HepG2 (cell line): Measurements from ENCODE around the gene PRCD. TPM values are rescaled to one million over a fixed set of nuclear protein-coding genes. Genes with fewer than 3 reads are reported as not detected.

Experiments used
- ATF5 ChIP-seq: sonication (generic); formaldehyde crosslinking; IDR thresholded peaks from 2 replicates; pipeline ENCODE4 v1.4.0; 2020; ENCODE audit warnings: mild to moderate bottlenecking, low read depth, missing genetic modification reagents
- FOXJ3 ChIP-seq: sonication (generic); formaldehyde crosslinking; IDR thresholded peaks from 2 replicates; pipeline ENCODE4 v1.4.0; 2020; ENCODE audit warnings: missing genetic modification reagents, mild to moderate bottlenecking, borderline replicate concordance
- GFI1 ChIP-seq: sonication (generic); formaldehyde crosslinking; IDR thresholded peaks from 2 replicates; pipeline ENCODE4 v1.5.0; 2020; ENCODE audit warnings: missing genetic modification reagents, mild to moderate bottlenecking, borderline replicate concordance
- HOMEZ ChIP-seq: IDR thresholded peaks from 2 replicates; pipeline ENCODE4 v1.6.1; 2016; ENCODE audit warnings: low read depth
- HOXA9 ChIP-seq: sonication (generic); formaldehyde crosslinking; IDR thresholded peaks from 2 replicates; pipeline ENCODE4 v1.8.1; 2022; ENCODE audit warnings: missing genetic modification reagents, mild to moderate bottlenecking, moderate library complexity, borderline replicate concordance
- KDM5A ChIP-seq: fragments of 200-600 bp; sonication (generic); IDR thresholded peaks from 2 replicates; pipeline ENCODE4 v1.7.0; 2018; ENCODE audit warnings: antibody characterized with exemption, mild to moderate bottlenecking, low read length, borderline replicate concordance
- ONECUT2 ChIP-seq: sonication (generic); formaldehyde crosslinking; IDR thresholded peaks from 2 replicates; pipeline ENCODE4 v1.4.0; 2020; ENCODE audit warnings: missing genetic modification reagents
- PITX1 ChIP-seq: sonication (generic); formaldehyde crosslinking; IDR thresholded peaks from 2 replicates; pipeline ENCODE4 v1.5.1; 2020; ENCODE audit warnings: mild to moderate bottlenecking, missing genetic modification reagents
- SMAD9 ChIP-seq: sonication (generic); formaldehyde crosslinking; IDR thresholded peaks from 2 replicates; pipeline ENCODE4 v1.5.1; 2020; ENCODE audit warnings: mild to moderate bottlenecking, missing genetic modification reagents
- SMYD3 ChIP-seq: sonication (generic); formaldehyde crosslinking; IDR thresholded peaks from 2 replicates; pipeline ENCODE4 v1.8.1; 2023; ENCODE audit warnings: mild to moderate bottlenecking, missing genetic modification reagents
- SP140L ChIP-seq: sonication (generic); formaldehyde crosslinking; IDR thresholded peaks from 2 replicates; pipeline ENCODE4 v1.4.0; 2020; ENCODE audit warnings: missing genetic modification reagents, borderline replicate concordance
- SPEN ChIP-seq: sonication (generic); formaldehyde crosslinking; IDR thresholded peaks from 2 replicates; pipeline ENCODE4 v1.5.1; 2020; ENCODE audit warnings: low read depth, mild to moderate bottlenecking, missing genetic modification reagents
- TOE1 ChIP-seq: sonication (generic); formaldehyde crosslinking; IDR thresholded peaks from 2 replicates; pipeline ENCODE4 v1.4.0; 2020; ENCODE audit warnings: mild to moderate bottlenecking, missing genetic modification reagents
- YEATS2 ChIP-seq: sonication (generic); formaldehyde crosslinking; IDR thresholded peaks from 2 replicates; pipeline ENCODE4 v1.4.0; 2020; ENCODE audit warnings: missing genetic modification reagents, borderline replicate concordance
- YY1 ChIP-seq: IDR thresholded peaks from 2 replicates; pipeline ENCODE4 v1.6.1; 2011; ENCODE audit warnings: low read length, low read depth, moderate library complexity, mild to moderate bottlenecking; ENCODE audit not compliant: insufficient read depth, insufficient replicate concordance
- ZNF724P ChIP-seq: sonication (generic); formaldehyde crosslinking; IDR thresholded peaks from 2 replicates; pipeline ENCODE4 v1.8.0; 2022; ENCODE audit warnings: missing genetic modification reagents, borderline replicate concordance
- ZZZ3 ChIP-seq: sonication (generic); formaldehyde crosslinking; IDR thresholded peaks from 2 replicates; pipeline ENCODE4 v1.4.0; 2020; ENCODE audit warnings: missing genetic modification reagents, mild to moderate bottlenecking, borderline replicate concordance
- polyA plus RNA-seq, 8 experiments: library from polyadenylated mRNA; depleted of rRNA in 3 of 8; stranded (reverse) in 7 of 8; unstranded in 1 of 8; fragments of >200 nt; fragmentation: Illumina TruSeq in 4 of 8; extraction: Trizol in 4 of 8; gene quantifications; 2 replicates each; pipeline versions ENCODE4 v1.2.1 to v1.2.3, GENCODE V29; 2011 to 2016; ENCODE audit warnings: low read depth in 4 of 8, missing spikeins in 1 of 8, mixed read lengths in 1 of 8; ENCODE audit not compliant: insufficient read depth in 1 of 8
- total RNA-seq, 5 experiments: library from RNA; depleted of rRNA; stranded (reverse); fragments of >200 nt; fragmentation: Illumina TruSeq; extraction: Trizol; gene quantifications; 2 replicates each; pipeline ENCODE4 v1.2.3, GENCODE V29; 2016; ENCODE audit warnings: low read depth in 1 of 5
- TF ChIP-seq, protein P1 (sequence below): sonication (generic); formaldehyde crosslinking; IDR thresholded peaks from 2 replicates; pipeline ENCODE4 v1.4.0; 2020; ENCODE audit warnings: missing genetic modification reagents, borderline replicate concordance
- TF ChIP-seq, protein P2 (sequence below): sonication (generic); formaldehyde crosslinking; IDR thresholded peaks from 2 replicates; pipeline ENCODE4 v1.5.0; 2020; ENCODE audit warnings: missing genetic modification reagents
- TF ChIP-seq, protein P3 (sequence below): sonication (generic); formaldehyde crosslinking; IDR thresholded peaks from 2 replicates; pipeline ENCODE4 v1.5.1; 2020; ENCODE audit warnings: mild to moderate bottlenecking, moderate library complexity, missing genetic modification reagents

Gene PRCD
- total and polyA plus RNA-seq, 2 of the 13 experiments (the other 11 are each of a cell fraction or from before 2014, with no cell fraction given) = 0.51 TPM; not detected in 1

DNA sequence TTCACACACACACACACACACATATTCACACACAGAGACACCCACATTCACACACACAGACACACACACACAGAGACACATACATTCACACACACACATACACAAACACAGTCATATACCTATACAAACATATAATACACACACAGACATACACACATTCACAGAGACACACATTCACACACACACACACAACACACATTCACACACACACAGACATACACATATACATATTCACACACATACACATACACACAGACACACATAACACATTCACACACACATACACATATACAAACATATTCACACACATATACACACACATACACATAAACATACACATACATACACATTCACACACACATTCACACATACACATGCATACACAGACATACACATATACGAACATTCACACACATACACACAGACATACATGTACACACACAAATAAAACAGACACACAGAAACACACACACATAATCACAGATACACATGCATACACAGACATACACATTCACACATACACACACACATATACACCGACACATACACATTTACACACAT lies 7.9 kb downstream of the PRCD start (continued):
- no peak for TF ChIP-seq HOMEZ
- TF ChIP-seq, protein P1, sequence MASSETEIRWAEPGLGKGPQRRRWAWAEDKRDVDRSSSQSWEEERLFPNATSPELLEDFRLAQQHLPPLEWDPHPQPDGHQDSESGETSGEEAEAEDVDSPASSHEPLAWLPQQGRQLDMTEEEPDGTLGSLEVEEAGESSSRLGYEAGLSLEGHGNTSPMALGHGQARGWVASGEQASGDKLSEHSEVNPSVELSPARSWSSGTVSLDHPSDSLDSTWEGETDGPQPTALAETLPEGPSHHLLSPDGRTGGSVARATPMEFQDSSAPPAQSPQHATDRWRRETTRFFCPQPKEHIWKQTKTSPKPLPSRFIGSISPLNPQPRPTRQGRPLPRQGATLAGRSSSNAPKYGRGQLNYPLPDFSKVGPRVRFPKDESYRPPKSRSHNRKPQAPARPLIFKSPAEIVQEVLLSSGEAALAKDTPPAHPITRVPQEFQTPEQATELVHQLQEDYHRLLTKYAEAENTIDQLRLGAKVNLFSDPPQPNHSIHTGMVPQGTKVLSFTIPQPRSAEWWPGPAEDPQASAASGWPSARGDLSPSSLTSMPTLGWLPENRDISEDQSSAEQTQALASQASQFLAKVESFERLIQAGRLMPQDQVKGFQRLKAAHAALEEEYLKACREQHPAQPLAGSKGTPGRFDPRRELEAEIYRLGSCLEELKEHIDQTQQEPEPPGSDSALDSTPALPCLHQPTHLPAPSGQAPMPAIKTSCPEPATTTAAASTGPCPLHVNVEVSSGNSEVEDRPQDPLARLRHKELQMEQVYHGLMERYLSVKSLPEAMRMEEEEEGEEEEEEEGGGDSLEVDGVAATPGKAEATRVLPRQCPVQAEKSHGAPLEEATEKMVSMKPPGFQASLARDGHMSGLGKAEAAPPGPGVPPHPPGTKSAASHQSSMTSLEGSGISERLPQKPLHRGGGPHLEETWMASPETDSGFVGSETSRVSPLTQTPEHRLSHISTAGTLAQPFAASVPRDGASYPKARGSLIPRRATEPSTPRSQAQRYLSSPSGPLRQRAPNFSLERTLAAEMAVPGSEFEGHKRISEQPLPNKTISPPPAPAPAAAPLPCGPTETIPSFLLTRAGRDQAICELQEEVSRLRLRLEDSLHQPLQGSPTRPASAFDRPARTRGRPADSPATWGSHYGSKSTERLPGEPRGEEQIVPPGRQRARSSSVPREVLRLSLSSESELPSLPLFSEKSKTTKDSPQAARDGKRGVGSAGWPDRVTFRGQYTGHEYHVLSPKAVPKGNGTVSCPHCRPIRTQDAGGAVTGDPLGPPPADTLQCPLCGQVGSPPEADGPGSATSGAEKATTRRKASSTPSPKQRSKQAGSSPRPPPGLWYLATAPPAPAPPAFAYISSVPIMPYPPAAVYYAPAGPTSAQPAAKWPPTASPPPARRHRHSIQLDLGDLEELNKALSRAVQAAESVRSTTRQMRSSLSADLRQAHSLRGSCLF = no peak
- 0 out of 2 replicates have a peak, but pooled peaks have one; percentile 51 for TF ChIP-seq SPEN (CRISPR knock-in tag)
- TF ChIP-seq, protein P2, sequence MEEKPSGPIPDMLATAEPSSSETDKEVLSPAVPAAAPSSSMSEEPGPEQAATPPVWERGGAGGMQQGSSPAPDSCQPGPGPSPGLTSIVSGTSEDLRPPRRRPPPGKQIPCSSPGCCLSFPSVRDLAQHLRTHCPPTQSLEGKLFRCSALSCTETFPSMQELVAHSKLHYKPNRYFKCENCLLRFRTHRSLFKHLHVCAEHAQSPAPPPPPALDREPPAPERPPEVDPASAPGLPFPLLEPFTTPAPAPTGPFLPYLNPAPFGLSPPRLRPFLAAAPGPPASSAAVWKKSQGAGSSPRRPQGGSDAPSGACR (CRISPR knock-in tag) = no peak
- no peak for TF ChIP-seq TOE1 (CRISPR knock-in tag)
- no peak for TF ChIP-seq PITX1 (CRISPR knock-in tag)
- TF ChIP-seq ONECUT2 (CRISPR knock-in tag) = no peak
- peak; percentile 73; the same call in 1 of the 2 replicates for TF ChIP-seq HOXA9 (CRISPR knock-in tag)
- no peak for TF ChIP-seq FOXJ3 (CRISPR knock-in tag)
- TF ChIP-seq, protein P3, sequence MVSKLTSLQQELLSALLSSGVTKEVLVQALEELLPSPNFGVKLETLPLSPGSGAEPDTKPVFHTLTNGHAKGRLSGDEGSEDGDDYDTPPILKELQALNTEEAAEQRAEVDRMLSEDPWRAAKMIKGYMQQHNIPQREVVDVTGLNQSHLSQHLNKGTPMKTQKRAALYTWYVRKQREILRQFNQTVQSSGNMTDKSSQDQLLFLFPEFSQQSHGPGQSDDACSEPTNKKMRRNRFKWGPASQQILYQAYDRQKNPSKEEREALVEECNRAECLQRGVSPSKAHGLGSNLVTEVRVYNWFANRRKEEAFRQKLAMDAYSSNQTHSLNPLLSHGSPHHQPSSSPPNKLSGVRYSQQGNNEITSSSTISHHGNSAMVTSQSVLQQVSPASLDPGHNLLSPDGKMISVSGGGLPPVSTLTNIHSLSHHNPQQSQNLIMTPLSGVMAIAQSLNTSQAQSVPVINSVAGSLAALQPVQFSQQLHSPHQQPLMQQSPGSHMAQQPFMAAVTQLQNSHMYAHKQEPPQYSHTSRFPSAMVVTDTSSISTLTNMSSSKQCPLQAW = no peak
- no peak for TF ChIP-seq SMAD9 (CRISPR knock-in tag)
- TF ChIP-seq ATF5 (CRISPR knock-in tag) = no peak
- no peak for TF ChIP-seq YEATS2 (CRISPR knock-in tag)
- no peak for TF ChIP-seq SMYD3 (CRISPR knock-in tag)
- TF ChIP-seq SP140L (CRISPR knock-in tag) = no peak
- TF ChIP-seq YY1 = no peak
- no peak for TF ChIP-seq GFI1
- TF ChIP-seq ZZZ3 (CRISPR knock-in tag) = no peak
- TF ChIP-seq ZNF724P (CRISPR knock-in tag) = no peak
- no peak for TF ChIP-seq KDM5A
